HAP-1 (cell line): Measurements from ENCODE around the gene DAG1.

ENCODE experiments used
- DNase-seq, 2 experiments: peaks; one replicate each; pipeline ENCODE4 v3.0.0-alpha.2; 2016 to 2020; ENCODE audit warnings: low spot score in 2 of 2
- H3K27me3 ChIP-seq: fragments of 250-450 bp; sonication (Bioruptor Pico); 2 replicates; pipeline ENCODE4 v1.5.1; 2020; ENCODE audit warnings: low read depth, mild to moderate bottlenecking, moderate library complexity
- H3K36me3 ChIP-seq: fragments of 250-450 bp; sonication (Bioruptor Pico); replicated peaks from 2 replicates; pipeline ENCODE4 v1.5.1; 2020; ENCODE audit warnings: mild to moderate bottlenecking
- H3K4me1 ChIP-seq: fragments of 250-450 bp; sonication (Bioruptor Pico); 2 replicates; pipeline ENCODE4 v1.5.1; 2020; ENCODE audit warnings: mild to moderate bottlenecking
- H3K4me3 ChIP-seq: fragments of 250-450 bp; sonication (Bioruptor Pico); 2 replicates; pipeline ENCODE4 v1.5.1; 2020; ENCODE audit warnings: mild to moderate bottlenecking, moderate library complexity
- H3K9me3 ChIP-seq: fragments of 250-450 bp; sonication (Bioruptor Pico); 2 replicates; pipeline ENCODE4 v1.5.1; 2020; ENCODE audit warnings: mild to moderate bottlenecking, moderate library complexity
- in situ Hi-C: fragments of 300-500 bp; cut with MboI; formaldehyde crosslinking; loops from 3 replicates; pipeline ENCODE4 v1.14.3; 2020; ENCODE audit warnings: low sequenced_read_pairs, inconsistent platforms, mixed read lengths

DAG1 gene

DNA sequence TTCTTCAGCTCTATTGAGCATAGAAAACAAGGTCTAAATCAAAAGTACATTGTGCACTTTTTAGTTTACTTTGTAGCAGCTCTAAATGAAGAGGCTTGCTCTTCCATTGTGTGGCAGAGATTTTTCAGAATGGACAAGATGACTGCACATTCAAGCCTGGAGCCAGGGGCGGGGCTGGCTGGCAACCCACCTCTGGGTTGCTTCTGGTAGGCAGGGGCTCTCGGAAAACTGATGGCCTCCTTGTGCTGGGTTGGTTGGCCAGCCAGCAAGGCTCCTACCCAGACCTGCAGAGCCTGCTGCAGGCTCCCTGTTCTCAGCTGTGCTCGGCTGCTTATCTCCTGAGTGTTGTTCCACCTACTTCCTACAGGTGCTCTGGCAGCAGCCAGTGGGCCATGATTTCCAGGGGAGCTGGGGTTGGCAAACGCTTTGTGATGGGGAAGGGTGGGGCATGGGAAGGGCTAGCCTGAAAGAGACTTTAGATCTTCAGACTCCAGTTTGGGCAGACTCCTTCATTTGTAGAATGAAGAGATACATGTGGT is 93.0 kb downstream of the DAG1 start:
- in situ Hi-C loops: no loop called here
- H3K9me3 ChIP-seq: no peaks in the 10 kb centered on the region
- no peak overlapping the region for H3K4me3 ChIP-seq
- DNase-seq: no peak
- H3K4me1 ChIP-seq: no peaks in the 10 kb centered on the region
- no peaks in the 10 kb centered on the region; the same call in 1 of the 2 replicates for H3K27me3 ChIP-seq
- H3K36me3 ChIP-seq: no peaks in the 10 kb centered on the region

DNA sequence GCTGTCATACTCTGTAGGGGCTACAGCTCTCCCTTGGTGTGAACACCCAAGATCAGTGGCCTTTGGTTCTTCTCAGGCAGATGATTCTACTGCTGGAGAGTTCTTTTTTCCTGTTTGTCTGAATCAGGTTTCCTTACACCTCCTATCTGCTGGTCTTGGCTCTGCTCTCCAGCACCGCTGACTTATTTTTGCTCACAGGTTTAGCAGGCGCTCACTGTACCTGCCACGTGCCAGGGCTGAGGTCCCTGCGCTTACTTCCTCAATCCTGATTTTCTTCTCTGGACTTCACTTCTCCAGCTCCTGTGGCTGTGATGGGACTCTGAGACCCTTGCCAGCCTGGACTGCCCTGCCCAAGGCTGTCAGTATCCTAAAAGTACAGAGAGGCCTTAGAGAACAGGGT is 93.7 kb downstream of the DAG1 start:
- H3K4me1 ChIP-seq: no peaks in the 10 kb centered on the region
- H3K27me3 ChIP-seq: no peaks in the 10 kb centered on the region; the same call in 1 of the 2 replicates
- in situ Hi-C loops: no loop called here
- DNase-seq: no peak
- no peak overlapping the region for H3K4me3 ChIP-seq
- no peaks in the 10 kb centered on the region for H3K9me3 ChIP-seq
- no peaks in the 10 kb centered on the region for H3K36me3 ChIP-seq

DNA sequence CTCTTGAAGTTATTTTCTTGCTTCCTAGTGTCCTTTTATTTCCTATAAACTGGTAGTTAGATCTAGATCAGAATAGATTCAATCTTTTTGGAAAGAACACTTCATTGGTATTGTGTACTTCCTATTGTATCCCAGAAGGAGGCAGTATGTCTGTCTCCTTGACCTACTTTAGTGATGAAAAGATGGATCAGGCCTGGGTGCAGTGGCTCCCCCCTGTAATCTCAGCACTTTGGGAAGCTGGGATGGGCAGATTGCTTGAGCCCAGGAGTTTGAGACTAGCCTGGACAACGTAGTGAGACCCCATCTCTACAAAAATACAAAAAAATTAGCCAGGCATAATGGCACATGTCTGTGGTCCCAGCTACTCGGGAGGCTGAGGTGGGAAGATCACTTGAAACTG is 96.2 kb downstream of the DAG1 start:
- no peak for DNase-seq
- no peak overlapping the region for H3K4me3 ChIP-seq
- H3K36me3 ChIP-seq: no peaks in the 10 kb centered on the region
- H3K4me1 ChIP-seq: no peaks in the 10 kb centered on the region
- H3K27me3 ChIP-seq: no peaks in the 10 kb centered on the region; the same call in 1 of the 2 replicates
- in situ Hi-C loops: no loop called here
- no peaks in the 10 kb centered on the region for H3K9me3 ChIP-seq

DNA sequence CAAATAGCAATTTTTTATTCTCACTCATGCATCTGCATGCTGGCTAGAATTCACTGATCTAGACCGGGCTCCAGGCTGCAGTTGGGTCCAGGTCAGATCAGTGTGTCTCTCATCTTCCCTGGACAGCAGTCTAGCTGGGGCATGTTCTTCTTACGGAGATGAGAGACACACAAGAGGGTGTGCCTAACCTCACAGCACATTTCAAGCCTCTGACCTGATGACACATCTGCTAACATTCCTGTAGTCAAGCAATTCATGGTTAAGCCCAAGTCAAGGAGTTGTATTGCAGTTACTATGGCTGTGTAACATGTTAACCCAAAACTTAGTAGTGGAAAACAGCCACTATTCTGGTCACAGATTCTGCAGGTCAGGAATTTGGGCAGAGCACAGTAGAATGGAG is 97.3 kb downstream of the DAG1 start:
- Histone ChIP-seq H3K27me3 (no peaks in the 10 kb centered on the region), H3K4me3 (no peak overlapping the region), H3K36me3 (no peaks in the 10 kb centered on the region), H3K9me3 (no peaks in the 10 kb centered on the region), H3K4me1 (no peaks in the 10 kb centered on the region)
- no peak for DNase-seq
- in situ Hi-C loops: no loop called here

DNA sequence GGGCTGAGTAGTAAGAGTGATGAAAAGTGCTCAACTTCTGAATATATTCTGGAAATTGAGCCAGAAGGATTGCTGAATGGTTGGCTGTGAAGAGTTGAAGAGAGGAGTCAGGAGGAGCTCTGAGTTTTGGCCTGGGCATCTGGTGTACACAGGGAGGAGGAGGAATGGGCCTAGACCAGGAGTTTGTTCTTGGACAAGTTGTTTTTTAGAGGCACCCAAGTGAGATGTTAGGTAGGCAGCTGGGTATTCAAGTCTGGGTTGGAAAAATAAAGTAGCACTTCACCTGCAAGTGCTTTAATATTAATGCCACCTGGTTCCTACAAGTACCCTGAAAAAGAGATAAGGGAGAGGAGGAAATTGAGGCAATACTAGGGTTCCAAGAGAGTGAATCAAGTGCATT is 98.9 kb downstream of the DAG1 start:
- no peaks in the 10 kb centered on the region for H3K36me3 ChIP-seq
- no peak for DNase-seq
- no peaks in the 10 kb centered on the region for H3K4me1 ChIP-seq
- H3K9me3 ChIP-seq: no peaks in the 10 kb centered on the region
- no peak overlapping the region for H3K4me3 ChIP-seq
- in situ Hi-C loops: no loop called here
- no peaks in the 10 kb centered on the region for H3K27me3 ChIP-seq

DNA sequence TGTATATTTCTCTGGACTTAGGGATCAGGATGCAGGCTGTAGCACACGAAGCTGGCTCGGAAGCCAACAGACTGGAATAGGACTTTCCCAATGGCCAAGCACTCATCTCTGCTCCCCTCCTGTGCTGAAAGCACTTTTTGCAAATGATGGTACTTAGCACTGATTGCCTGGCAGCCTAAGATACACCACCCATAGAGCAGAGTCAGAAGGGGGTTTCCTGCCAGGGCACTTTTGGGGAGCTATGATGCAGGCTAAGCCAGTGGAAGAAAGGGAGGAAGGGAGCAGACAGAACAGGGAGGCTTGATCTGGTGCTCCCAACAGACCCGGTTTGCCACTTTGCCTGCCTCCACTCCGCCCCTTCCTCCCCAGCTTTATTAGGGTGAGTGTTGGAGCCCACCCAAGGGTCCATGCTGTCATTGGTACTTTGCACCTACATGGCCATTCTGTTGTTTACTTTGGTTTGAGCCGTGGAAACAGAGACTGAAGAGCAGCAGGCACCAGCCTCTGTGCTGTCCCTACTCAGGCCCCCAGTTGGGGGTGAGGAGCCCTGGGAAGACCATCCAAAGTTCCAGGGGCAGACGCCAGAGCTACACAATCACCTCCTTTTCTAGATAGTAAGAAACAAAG is 100.1 kb downstream of the DAG1 start:
- H3K4me3 ChIP-seq: no peak overlapping the region
- in situ Hi-C loops: no loop called here
- H3K4me1 ChIP-seq: no peaks in the 10 kb centered on the region
- no peak for DNase-seq
- no peaks in the 10 kb centered on the region for H3K27me3 ChIP-seq
- no peaks in the 10 kb centered on the region for H3K36me3 ChIP-seq
- H3K9me3 ChIP-seq: no peaks in the 10 kb centered on the region

DNA sequence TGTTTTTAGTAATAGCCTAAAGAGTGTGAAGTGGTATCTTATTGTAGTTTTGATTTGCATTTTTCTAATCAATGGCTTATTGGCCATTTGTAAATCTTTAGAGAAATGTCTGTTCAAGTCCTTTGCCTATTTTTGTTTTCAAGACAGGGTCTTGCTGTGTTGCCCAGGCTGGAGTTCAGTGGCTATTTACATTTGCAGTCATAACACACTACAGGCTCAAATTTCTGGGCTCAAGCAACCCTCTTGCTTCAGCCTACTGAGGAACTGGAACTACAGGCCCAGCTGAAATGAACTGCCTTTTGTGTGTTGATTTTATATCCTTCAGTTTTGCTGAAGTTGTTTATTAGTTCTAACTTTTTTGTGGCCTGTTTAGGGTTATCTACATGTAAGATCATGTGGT is 112.1 kb downstream of the DAG1 start:
- Histone ChIP-seq H3K4me3 (no peak overlapping the region), H3K27me3 (no peaks in the 10 kb centered on the region), H3K4me1 (no peaks in the 10 kb centered on the region), H3K36me3 (no peaks in the 10 kb centered on the region), H3K9me3 (no peaks in the 10 kb centered on the region)
- DNase-seq: no peak
- in situ Hi-C loops: no loop called here
